ENCODE results near the gene SHB.

GRCh38 chr9:38094165-38094564 lies 25.1 kb upstream of the SHB start:
- TF ChIP-seq CTCF (IDR thresholded peaks at IDR 0.05) (no peak), POLR2A (IDR thresholded peaks at IDR 0.05) (no peak)

Data from thyroid gland (tissue), 4 donors.